HL-60/S4 treated with retinoic acid at 250 ng/mL for 4 days and 3 days (cell line): ENCODE measurements around the gene APLP1.
"Not testable (repeated sequence)": the region's sequence is repeated elsewhere in the genome, so short reads cannot be mapped to it uniquely, and the experiment has no call there.

Experiments used
- in situ Hi-C: fragments of 300-500 bp; cut with MboI; formaldehyde crosslinking; loops from 2 replicates; pipeline ENCODE4 v1.7.0; 2022; ENCODE audit warnings: low sequenced_read_pairs

The APLP1 gene

DNA sequence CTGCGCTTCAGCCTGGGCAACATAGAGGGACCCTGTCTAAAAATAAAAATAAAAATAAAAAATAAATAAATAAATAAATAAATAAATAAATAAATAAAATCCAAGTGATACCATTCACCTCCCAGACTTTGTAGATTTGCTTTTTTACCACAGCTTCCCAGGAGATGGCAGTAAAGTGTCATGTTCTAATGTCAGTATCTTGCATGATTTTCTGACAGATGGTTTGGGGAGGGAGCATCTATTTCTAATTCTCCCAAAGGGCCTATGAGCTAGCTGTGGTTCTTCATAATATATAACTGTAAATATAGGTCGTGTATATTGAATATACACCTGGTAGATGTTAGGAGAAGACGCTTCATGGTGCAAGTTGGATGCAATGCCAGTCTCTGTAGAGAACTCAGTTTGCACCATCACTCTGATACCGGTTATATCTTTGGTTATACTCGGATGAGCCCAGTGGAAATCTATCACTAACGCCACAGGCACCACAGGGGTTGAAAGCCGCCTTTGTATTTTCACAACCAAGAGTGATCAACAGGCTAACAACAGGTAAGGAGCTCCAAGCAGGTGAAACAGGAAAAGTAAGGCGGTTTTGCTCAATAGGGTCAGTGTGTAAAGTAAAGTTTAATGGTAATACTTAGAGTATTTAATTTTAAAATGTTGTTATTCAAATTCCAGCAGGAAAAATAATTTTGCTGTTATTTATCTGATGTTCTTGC lies 13.9 kb downstream of the APLP1 start:
- in situ Hi-C loops, result no loop called here

DNA sequence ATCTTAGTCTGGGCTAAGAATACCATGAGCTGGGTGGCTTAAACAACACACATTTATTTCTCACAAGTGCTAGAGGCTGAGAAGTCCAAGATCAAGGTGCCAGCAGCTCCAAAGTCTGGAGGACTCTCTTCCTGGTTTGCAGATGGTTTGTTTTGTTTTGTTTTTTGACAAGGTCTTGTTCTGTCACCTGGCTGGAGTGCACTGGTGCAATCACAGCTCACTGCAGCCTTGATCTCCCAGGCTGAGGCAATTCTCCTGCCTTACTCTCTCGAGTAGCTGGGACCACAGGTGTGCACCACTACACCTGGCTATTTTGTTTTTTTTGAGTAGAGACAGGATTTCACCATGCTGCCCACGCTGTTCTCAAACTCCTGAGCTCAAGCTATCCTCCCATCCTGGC lies 15.5 kb downstream of the APLP1 start:
- in situ Hi-C loops, result no loop called here

DNA sequence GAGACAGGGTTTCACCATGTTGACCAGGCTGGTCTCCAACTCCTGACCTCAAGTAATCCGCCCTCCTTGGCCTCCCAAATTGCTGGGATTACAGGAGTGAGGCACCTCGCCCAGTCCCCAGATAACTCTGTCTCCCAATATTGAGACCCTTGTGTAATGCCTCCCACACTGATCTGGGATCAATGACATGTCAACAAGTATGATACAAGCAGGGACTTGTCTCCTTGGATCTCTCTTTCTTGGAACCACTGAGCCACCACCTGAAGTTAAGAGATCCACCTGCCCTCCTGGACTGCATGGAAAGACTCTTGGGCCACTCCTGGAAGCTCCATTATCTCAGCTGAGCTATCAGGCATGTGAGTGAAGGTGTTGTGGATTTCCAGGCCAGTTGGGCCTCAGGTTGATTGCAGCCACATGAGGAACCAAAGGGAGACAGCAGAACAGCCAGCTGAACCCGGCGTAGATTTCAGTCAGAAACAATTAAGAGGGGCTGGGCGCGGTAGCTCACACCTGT lies 16.9 kb downstream of the APLP1 start:
- in situ Hi-C loops, result loop anchor here (5.0 kb wide), 1 partner anchor 47 kb away; no protein-coding TSS in a partner anchor

DNA sequence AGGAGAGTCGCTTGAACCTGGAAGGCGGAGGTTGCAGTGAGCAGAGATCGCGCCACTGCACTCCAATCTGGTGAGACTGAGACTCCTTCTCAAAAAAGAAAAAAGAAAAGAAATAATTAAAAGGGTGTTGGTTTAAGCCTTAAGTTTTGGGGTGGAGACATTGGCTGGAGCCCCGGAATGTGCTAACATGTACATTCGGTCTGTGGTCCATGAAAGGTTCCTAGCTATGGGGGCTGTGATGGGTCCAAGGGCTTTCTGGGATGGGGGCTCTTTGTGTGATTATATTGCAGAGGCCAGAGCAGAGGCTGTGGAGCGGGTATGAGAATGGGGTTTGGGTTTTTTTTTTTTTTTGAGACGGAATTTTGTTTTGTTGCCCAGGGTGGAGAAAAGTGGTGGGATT lies 17.5 kb downstream of the APLP1 start:
- in situ Hi-C loops, result loop anchor here (5.0 kb wide), 1 partner anchor 46 kb away; no protein-coding TSS in a partner anchor

- in situ Hi-C loops, result loop anchor here (5.0 kb wide), 1 partner anchor 45 kb away; no protein-coding TSS in a partner anchor
Observed at GRCh38 chr19:35887197-35887596, 18.8 kb downstream of the APLP1 start.

DNA sequence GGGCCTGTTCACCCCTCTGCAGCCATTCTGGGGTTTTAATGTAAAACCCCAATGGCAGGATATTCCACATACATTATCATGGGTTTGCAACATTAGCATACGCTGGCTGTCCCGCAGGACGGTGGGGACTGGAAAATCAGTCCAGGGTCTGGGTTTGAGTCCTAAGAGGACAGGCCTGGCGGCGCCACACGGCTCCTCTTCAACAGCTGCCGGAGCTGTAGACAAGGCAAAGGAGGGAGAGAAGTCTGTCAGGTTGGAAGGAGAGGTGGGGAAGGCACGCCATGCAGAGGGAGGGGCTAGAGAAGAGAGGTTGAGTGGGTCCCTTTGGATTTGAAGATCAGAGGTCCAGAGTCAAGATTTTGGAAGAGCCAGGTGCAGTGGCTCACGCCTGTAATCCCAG lies 20.0 kb downstream of the APLP1 start:
- in situ Hi-C loops, result loop anchor here (5.0 kb wide), 1 partner anchor 44 kb away; no protein-coding TSS in a partner anchor

GRCh38 chr19:35889370-35890112 lies 21.2 kb downstream of the APLP1 start:
- in situ Hi-C loops, result loop anchor here (5.0 kb wide), 1 partner anchor 43 kb away; no protein-coding TSS in a partner anchor

GRCh38 chr19:35890113-35890650 lies 21.8 kb downstream of the APLP1 start:
- in situ Hi-C loops, result no loop called here

GRCh38 chr19:35891819-35892218 lies 23.4 kb downstream of the APLP1 start:
- in situ Hi-C loops, result not testable (repeated sequence)

GRCh38 chr19:35894342-35894741 lies 26.0 kb downstream of the APLP1 start:
- in situ Hi-C loops, result no loop called here

GRCh38 chr19:35895911-35896642 lies 27.7 kb downstream of the APLP1 start:
- in situ Hi-C loops, result no loop called here

DNA sequence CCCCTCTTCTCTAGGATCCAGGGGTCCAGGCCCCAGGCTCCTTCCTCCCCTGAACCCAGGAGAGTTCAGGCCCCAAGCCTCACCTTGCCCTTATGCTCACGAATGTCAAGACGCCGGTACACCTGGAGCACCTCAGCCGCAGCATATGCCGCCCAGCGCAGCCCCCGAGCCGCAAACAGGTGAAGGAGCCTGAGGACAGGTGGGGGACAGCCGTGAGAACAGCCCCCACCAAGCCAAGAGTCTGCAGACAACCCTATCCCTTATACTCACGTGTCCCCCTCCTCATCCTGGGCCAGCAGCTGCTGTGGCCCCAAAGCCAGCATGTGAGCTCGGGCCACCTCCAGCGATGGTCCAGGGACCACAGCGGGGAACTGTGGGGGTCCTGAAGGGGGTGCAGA lies 28.3 kb downstream of the APLP1 start:
- in situ Hi-C loops, result no loop called here

DNA sequence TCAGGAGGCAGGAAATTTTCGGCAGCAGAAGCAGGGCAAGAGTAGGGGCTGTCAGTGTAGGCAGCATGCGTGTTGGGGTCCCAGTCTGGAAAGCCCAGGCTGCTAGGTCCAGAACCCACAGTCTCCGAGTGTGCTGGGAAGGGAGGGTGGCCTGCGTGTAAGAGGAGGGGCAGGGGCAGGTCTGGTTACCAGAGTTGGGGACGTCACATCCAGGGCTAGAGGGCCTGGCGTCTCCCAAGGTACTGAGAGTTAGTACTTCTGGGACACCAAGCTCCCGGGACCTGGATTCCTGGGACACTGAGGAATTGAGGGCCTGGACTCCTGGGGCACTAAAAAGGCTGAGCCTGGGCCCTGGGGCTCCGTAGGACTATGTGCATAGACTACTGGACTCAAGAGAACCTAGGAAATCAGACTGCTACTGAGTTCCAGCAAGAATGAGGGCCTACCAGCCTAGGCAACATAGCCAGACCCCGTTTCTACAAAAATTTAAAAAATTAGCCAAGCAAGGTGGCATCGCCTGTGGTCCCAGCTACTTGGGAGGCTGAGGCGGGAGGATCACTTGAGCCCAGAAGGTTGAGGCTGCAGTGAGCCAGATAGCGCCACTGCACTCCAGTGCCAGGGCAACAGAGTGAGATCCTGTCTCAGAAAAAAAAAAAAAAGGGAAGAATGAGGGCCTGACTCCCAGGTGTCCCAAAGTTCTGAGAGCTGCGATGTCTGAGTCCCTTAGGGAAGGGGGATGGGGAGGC lies 29.5 kb downstream of the APLP1 start:
- in situ Hi-C loops, result no loop called here

GRCh38 chr19:35898499-35898809 lies 30.1 kb downstream of the APLP1 start:
- in situ Hi-C loops, result no loop called here

DNA sequence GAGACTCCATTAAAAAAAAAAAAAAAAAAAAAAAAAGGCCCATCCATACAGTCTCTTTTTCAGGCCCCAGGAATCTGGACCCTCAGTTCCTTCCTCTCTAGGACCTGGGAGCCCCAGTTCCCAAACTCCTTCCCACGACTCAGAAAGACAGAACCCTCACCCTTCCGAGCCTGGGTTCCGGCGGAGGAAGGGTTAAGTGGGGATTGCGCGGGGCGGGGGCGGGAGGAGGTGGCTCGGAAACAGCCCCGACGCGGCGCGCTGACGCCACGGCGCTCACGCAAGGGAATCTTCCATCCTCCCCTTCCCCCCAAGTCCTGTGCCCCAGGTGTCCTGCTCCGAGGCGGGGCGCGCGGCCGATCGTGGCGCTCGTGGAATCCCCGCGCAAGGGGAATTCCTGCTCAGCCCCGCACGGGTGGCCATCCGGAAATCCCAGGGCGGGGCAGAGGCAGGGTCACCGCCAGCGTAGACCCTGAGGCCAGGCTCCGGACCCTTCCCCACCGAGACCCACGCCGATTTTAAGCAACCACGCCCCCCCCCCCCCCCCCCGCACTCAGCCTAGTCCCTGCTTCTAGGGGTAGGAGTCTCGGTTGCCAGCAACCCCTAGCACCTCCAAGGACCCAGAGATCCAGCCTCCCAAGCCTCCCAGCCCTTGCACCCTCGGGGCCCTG lies 31.3 kb downstream of the APLP1 start:
- in situ Hi-C loops, result no loop called here

DNA sequence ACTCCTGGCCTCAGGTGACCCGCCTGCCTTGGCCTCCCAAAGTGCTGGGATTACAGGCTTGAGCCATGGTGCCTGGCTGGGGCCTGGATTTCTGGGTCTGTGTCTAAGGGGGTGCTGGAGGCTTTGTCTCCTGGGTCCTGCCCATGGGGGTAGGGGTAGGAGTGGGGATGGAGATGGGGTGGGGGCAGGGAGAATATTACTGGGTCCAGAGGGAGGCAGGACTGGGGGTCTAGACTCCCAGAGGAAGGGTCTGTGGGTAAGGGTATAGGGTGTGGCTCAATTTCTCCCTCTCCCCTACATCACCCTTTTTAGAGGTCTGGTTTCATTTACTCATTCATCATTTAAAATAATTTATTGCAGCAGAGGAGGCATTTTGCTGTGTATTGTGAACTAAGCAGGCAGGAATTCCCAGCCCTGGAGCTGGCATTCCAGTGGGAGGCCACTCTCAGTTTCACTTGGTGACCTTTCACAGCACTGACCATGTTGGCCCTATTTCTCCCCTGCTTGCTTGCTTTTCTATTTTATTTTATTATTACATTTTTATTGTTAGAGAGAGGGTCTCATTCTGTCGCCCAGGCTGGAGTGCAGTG lies 32.8 kb downstream of the APLP1 start:
- in situ Hi-C loops, result no loop called here

DNA sequence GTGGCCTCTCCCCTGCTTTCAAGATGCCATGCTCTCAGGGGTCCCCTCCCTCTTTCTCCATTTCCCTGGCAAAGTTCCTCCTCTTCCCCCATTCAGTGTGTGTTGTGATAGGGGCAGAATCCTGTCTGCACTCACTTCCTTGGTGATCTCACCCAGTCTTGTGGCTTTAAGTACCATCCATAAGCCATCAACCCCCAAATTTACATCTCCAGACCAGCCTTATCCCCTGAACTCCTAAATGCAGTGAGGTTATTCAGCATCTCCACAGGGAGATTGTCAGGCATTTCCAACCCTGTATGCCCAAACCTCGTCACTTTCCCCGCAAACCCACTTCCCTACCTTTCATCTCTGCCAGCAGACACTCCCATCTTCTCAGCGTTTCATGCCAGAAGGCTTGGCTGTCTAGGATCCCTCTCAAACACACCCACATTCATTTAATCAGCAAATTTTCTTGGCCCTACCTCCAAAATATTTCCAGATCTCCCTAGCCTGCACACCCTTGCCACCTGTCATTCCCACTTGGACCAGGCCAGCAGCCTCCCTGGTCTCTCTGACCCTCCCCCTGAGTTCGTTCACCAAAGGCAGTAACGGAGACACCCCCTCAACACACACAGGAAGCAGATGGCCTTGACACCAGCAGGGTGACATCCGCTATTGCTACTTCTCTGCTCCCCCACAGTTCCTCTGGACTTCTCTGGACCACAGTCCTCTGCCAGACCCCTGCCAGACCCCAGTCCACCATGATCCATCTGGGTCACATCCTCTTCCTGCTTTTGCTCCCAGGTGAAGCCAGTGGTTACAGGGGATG lies 33.7 kb downstream of the APLP1 start, which contains the start of gene HCST:
Gene HCST, plus strand, starts transcription at position 676 of the 808 bp plus-strand sequence. Its CDS starts 65 bp downstream, at position 741.
- in situ Hi-C loops, result no loop called here

- in situ Hi-C loops, result no loop called here
Observed at GRCh38 chr19:35902870-35903475, 34.6 kb downstream of the APLP1 start.
